Prostate gland (tissue), 2 donors: ENCODE data around the gene NRDC.
"Not testable (repeated sequence)": the region's sequence is repeated elsewhere in the genome, so short reads cannot be mapped to it uniquely, and the experiment has no call there.

Source experiments
- CTCF ChIP-seq, 4 experiments: fragments of 200-600 bp in 2 of 4; fragments of 450-650 bp in 2 of 4; sonication (generic) in 2 of 4; IDR thresholded peaks; 1 replicate in 3 of 4; 2 replicates in 1 of 4; pipeline ENCODE4 v1.5.1; 2016 to 2019; ENCODE audit warnings: antibody characterized with exemption in 4 of 4, mild to moderate bottlenecking in 2 of 4, moderate library complexity in 2 of 4
- POLR2A ChIP-seq: fragments of 450-650 bp; IDR thresholded peaks from one replicate; pipeline ENCODE4 v1.6.1; 2016; ENCODE audit warnings: antibody characterized with exemption, mild to moderate bottlenecking

GRCh38 chr1:51873270-51873669 is 5.3 kb downstream of the NRDC start:
- not testable (repeated sequence) for TF ChIP-seq CTCF (IDR thresholded peaks at IDR 0.05); POLR2A
